Measurements from ENCODE around the gene CSRP2. TPM values are rescaled to one million over a fixed set of nuclear protein-coding genes. Genes with fewer than 3 reads are reported as not detected.
A peak's percentile ranks its signal among the peaks of the same experiment; 100 is the strongest.

CSRP2 gene
- total and polyA plus RNA-seq, 2 of the 8 experiments (the other 6 are each of a cell fraction or from before 2014, with no cell fraction given): 149 to 227 TPM

GRCh38 chr12:76908303-76909017 is 29.6 kb upstream of the CSRP2 start:
- no peak overlapping the region for H3K14ac ChIP-seq (ENCODE audit: insufficient read length)
- H3K23ac ChIP-seq (ENCODE audit: insufficient read length): no peak overlapping the region
- peaks cover 0 to 3% of the 10 kb centered on the region in 2 experiments; a peak in 1 of 4 replicates for H3K9me3 ChIP-seq (ENCODE audit: insufficient read depth in 2 of 2, low read depth in 1 of 2, low read length in 1 of 2)
- H2BK20ac ChIP-seq (ENCODE audit: low read length): no peak overlapping the region
- peaks cover 0 to 18% (median 6%) of the 10 kb centered on the region in 4 experiments; a peak in 5 of 7 replicates for H3K4me1 ChIP-seq (replicated peaks in 1 of 4; ENCODE audit: control insufficient read depth in 3 of 4, insufficient read depth in 4 of 4, low read length in 3 of 4)
- no peak overlapping the region for H3K56ac ChIP-seq (replicated peaks; ENCODE audit: insufficient read length, low read depth, low read length)
- 0 out of 2 replicates have a peak overlapping the region, but pooled peaks have one; percentile 25 for H3K18ac ChIP-seq (ENCODE audit: extremely low read depth, low read length)
- CTCF ChIA-PET (ENCODE audit: partially characterized antibody): interaction anchor here (0.7 to 1.9 kb wide), 4 partner anchors 14 to 31 kb away, joined by 3 to 7 read pairs (median 4); no protein-coding TSS in a partner anchor
- TF ChIP-seq SP4 (IDR thresholded peaks at IDR 0.05; ENCODE audit: low read length) (no peak), JUN (IDR thresholded peaks at IDR 0.05; ENCODE audit: low read depth, low read length) (no peak), ASH2L (IDR thresholded peaks at IDR 0.05; ENCODE audit: low read length) (no peak), KDM1A (IDR thresholded peaks at IDR 0.05; ENCODE audit: borderline replicate concordance, low read length) (peak; percentile 14; the same call in 1 of the 2 replicates), GTF2F1 (IDR thresholded peaks at IDR 0.05; ENCODE audit: borderline replicate concordance, low read depth, low read length) (no peak)
- no peaks in the 10 kb centered on the region for H3K79me1 ChIP-seq (ENCODE audit: low read depth, low read length)
- peak overlapping the region; percentile 7; the same call in 1 of the 2 replicates for H2BK12ac ChIP-seq (ENCODE audit: low read depth, low read length)
- no peak overlapping the region for H3K4me3 ChIP-seq (ENCODE audit: extremely low read depth in 1 of 4, insufficient read depth in 2 of 4, low read depth in 3 of 4, low read length in 4 of 4)
- no peak overlapping the region for H2BK5ac ChIP-seq (ENCODE audit: low read depth, low read length)
- no peak overlapping the region; the same call in 1 of the 2 replicates for H2AK5ac ChIP-seq (ENCODE audit: low read depth, low read length)
- H3K4me2 ChIP-seq (ENCODE audit: insufficient read depth in 1 of 2, low read depth in 2 of 2, low read length in 2 of 2): peak overlapping the region in 1 of 2 experiments; percentile 2; a peak in 2 of 4 replicates
- H2BK120ac ChIP-seq (replicated peaks; ENCODE audit: low read depth, low read length): peak overlapping the region; percentile 81
- peak overlapping the region; percentile 29 for H4K91ac ChIP-seq (replicated peaks; ENCODE audit: insufficient read length, low read length)
- H4K20me1 ChIP-seq (replicated peaks in 1 of 2; ENCODE audit: control insufficient read depth in 1 of 2, insufficient read depth in 2 of 2, low read length in 2 of 2): no peaks in the 10 kb centered on the region
- WGBS, 2 experiments (ENCODE audit: extremely low coverage in 1 of 2, insufficient coverage in 1 of 2, insufficient read length in 1 of 2, insufficient replicate concordance in 2 of 2, low coverage in 1 of 2, low lambda C conversion rate in 2 of 2, missing lambda C conversion rate in 1 of 2): 56% methylated on average over 6 of the region's 6 CpGs; no CpG with 5 or more reads in 1 of the 2 experiments
- no peak for DNase-seq (ENCODE audit: low read depth in 1 of 2, low spot score in 2 of 2)
- H3K27ac ChIP-seq (ENCODE audit: low read depth, low read length): no peak overlapping the region
- H3K23me2 ChIP-seq (ENCODE audit: low read depth, low read length): no peaks in the 10 kb centered on the region
- H3K4ac ChIP-seq (replicated peaks; ENCODE audit: insufficient read length, low read depth, low read length): no peak overlapping the region
- POLR2A ChIA-PET (ENCODE audit: partially characterized antibody): interaction anchor here (0.7 to 2.4 kb wide), 5 partner anchors 8 to 36 kb away, joined by 3 to 16 read pairs (median 4); partner anchors contain the start of gene CSRP2
- no peaks in the 10 kb centered on the region for H3K27me3 ChIP-seq (replicated peaks in 1 of 4; ENCODE audit: control insufficient read depth in 3 of 4, extremely low read depth in 1 of 4, insufficient read depth in 3 of 4, low read length in 3 of 4)
- no peak overlapping the region for H4K8ac ChIP-seq (ENCODE audit: extremely low read depth, insufficient read depth, low read length)
- H3K9ac ChIP-seq (replicated peaks in 1 of 4; ENCODE audit: extremely low read depth in 1 of 4, low read depth in 3 of 4, low read length in 3 of 4): no peak overlapping the region
- no peak overlapping the region for H4K5ac ChIP-seq (ENCODE audit: insufficient read length, low read depth, low read length)
- H2AFZ ChIP-seq (ENCODE audit: low read length): no peak overlapping the region
- no peaks in the 10 kb centered on the region for H3K79me2 ChIP-seq (ENCODE audit: control insufficient read depth in 1 of 2, insufficient read depth in 2 of 2, low read length in 2 of 2)
- no peak overlapping the region for H2BK15ac ChIP-seq (ENCODE audit: low read length)
- peak; percentile 52 for FAIRE-seq
- H3K36me3 ChIP-seq (ENCODE audit: control insufficient read depth in 2 of 4, insufficient read depth in 4 of 4, low read length in 3 of 4): no peaks in the 10 kb centered on the region

All from H1 (cell line).